Right lobe of liver (tissue), 6 donors: ENCODE results near the gene OTUD7B. TPM values are rescaled to one million over a fixed set of nuclear protein-coding genes. Genes with fewer than 3 reads are reported as not detected.
A peak's percentile ranks its signal among the peaks of the same experiment; 100 is the strongest.

Experiments used
- ATAC-seq, 4 donors: fragments of 200-7000 bp; cut with Tn5 transposase; one replicate each; pipeline ENCODE4 v1.9.1; 2020; ENCODE audit warnings: mild to moderate bottlenecking in 4 of 4, moderate library complexity in 4 of 4
- DNase-seq, 3 donors: peaks; one replicate each; pipeline ENCODE4 v3.0.0-alpha.2; 2020
- H3K27ac ChIP-seq, 3 donors: fragments of 200-600 bp; one replicate each; pipeline ENCODE4 v1.8.0; 2022
- H3K27me3 ChIP-seq, 2 donors: fragments of 200-600 bp; one replicate each; pipeline ENCODE4 v1.8.0; 2022
- H3K36me3 ChIP-seq, 4 donors: fragments of 200-600 bp; sonication (generic) in 1 of 4; one replicate each; pipeline versions ENCODE4 v1.5.1 to v1.8.0; 2017 to 2022; ENCODE audit warnings: control low read depth in 1 of 4
- H3K4me1 ChIP-seq, 4 donors: fragments of 200-600 bp; sonication (generic) in 1 of 4; one replicate each; pipeline versions ENCODE4 v1.5.1 to v1.8.0; 2017 to 2022; ENCODE audit warnings: control low read depth in 1 of 4
- H3K4me3 ChIP-seq, 3 donors: fragments of 200-600 bp; one replicate each; pipeline ENCODE4 v1.8.0; 2022
- H3K9me3 ChIP-seq, 4 donors: fragments of 200-600 bp; sonication (generic) in 1 of 4; one replicate each; pipeline versions ENCODE4 v1.5.1 to v1.8.0; 2017 to 2022; ENCODE audit warnings: control low read depth in 1 of 4
- POLR2A ChIP-seq: fragments of 450-650 bp; IDR thresholded peaks from one replicate; pipeline ENCODE4 v1.6.1; 2017; ENCODE audit warnings: antibody characterized with exemption, mild to moderate bottlenecking
- WGBS: methylation state at CpG from one replicate; pipeline ENCODE4 v1.1.6; 2018; ENCODE audit warnings: low coverage, low lambda C conversion rate; ENCODE audit not compliant: insufficient coverage; ENCODE audit errors: missing lambda C conversion rate; 5-methylcytosine and 5-hydroxymethylcytosine counted together
- intact Hi-C, 2 donors: fragments of 100-400 bp; cut with DNase I; formaldehyde crosslinking; loops; one replicate each; pipeline versions ENCODE4 v1.11.2 to v1.14.1; 2022
- total RNA-seq, 6 experiments: library from RNA; depleted of rRNA in 2 of 6; stranded (reverse); fragments of >200 nt in 2 of 6; fragmentation: NEBNext Ultra II Directional in 3 of 6; extraction: Animal tissue kit (Norgen Biotek cat#: 25700) in 3 of 6; gene quantifications; one replicate each; pipeline versions ENCODE4 v1.1.0 to v1.2.4, GENCODE V29; 2016 to 2023
- TF ChIP-seq, protein P1 (sequence below), 4 donors: fragments of 200-600 bp in 3 of 4; fragments of 450-650 bp in 1 of 4; IDR thresholded peaks; one replicate each; pipeline versions ENCODE4 v1.5.1 to v1.8.0; 2016 to 2022; ENCODE audit warnings: antibody characterized with exemption in 4 of 4, mild to moderate bottlenecking in 2 of 4
- donor health status: DM: no; HTN: yes; CAD: no.
- donor health status: DM: no; HTN: no; CAD: no.
- donor health status: DM: no; HTN: no; CAD: no.
- donor health status: DM: no; HTN: yes; CAD: no.
- donor health status: DM: no; HTN: yes; CAD: no.

The OTUD7B gene
- total RNA-seq, 6 experiments from 2014 or later, result 9.1 to 22.3 (median 16.8) TPM

DNA sequence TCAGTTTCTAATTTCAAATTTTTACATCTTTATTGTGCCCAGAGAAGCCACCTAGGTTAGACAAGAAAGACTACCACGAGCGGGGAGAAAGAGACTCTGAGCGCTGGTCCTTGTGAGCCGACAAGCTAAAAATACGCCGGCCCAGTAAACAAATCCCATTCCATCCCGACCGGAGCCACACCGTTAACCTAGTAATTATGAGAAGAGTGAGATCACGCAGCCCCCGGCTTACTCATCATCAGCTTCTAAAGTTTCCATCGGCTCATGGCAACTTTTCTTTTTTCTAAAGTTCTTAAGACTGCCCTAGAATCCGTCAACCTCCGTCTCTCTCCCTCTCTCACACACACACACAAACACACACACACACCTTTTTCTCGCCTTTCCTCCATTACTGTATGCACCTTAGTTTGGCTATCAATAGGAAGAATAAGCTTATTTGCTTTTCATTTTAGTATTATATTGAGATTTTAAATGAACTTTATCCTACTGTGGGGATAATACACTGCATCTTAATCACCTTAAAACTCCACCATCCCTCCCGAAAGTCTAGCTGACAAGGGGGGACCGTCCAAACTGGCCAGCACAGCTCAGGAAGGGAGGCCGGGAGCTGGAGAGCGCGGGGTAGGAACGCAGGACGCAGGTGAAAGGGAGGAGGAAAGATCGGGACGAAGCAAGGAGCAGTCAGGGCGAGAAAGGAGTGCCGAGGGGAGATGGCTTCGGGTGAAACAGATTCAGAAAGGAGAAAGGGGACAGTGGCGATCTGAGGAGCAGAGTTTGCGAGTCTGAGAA lies 728 bp downstream of the OTUD7B start:
- Histone ChIP-seq H3K4me3 (peak overlapping the region; percentile 74 to 91 (median 77)), H3K4me1 (peaks cover 0 to 20% (median 4%) of the 10 kb centered on the region in 4 donors), H3K27me3 (no peaks in the 10 kb centered on the region), H3K27ac (peak overlapping the region; percentile 95 to 97 (median 97)), H3K36me3 (peaks cover 0 to 5% (median 0%) of the 10 kb centered on the region in 4 donors), H3K9me3 (no peaks in the 10 kb centered on the region)
- intact Hi-C loops, result no loop called here
- TF ChIP-seq, protein P1, sequence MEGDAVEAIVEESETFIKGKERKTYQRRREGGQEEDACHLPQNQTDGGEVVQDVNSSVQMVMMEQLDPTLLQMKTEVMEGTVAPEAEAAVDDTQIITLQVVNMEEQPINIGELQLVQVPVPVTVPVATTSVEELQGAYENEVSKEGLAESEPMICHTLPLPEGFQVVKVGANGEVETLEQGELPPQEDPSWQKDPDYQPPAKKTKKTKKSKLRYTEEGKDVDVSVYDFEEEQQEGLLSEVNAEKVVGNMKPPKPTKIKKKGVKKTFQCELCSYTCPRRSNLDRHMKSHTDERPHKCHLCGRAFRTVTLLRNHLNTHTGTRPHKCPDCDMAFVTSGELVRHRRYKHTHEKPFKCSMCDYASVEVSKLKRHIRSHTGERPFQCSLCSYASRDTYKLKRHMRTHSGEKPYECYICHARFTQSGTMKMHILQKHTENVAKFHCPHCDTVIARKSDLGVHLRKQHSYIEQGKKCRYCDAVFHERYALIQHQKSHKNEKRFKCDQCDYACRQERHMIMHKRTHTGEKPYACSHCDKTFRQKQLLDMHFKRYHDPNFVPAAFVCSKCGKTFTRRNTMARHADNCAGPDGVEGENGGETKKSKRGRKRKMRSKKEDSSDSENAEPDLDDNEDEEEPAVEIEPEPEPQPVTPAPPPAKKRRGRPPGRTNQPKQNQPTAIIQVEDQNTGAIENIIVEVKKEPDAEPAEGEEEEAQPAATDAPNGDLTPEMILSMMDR (IDR thresholded peaks at IDR 0.05), result no peak
- no peak for TF ChIP-seq POLR2A
- DNase-seq (peak; percentile 53 to 60 (median 60)), ATAC-seq (peak; percentile 45 to 61 (median 50))
- under 1% methylated on average over 29 of the region's 29 CpGs for WGBS

DNA sequence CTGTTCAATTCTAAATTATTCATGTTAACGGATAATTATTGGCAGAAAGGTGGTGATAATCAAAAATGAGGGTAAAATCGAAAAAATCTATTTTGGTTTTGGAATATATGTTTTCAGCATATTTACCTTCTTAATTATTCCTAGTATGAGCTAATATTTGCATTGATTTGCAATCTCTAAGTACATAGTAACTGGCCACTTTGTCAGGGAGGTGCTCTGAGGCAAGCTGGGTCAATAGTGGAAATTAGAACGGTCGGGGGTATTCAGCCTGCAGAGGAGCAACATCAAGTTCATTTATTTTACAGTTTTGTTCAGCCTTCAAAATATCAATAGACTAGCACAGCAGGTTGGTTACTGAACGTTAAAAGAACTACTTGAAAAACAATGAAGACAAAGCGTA lies 1.8 kb downstream of the OTUD7B start:
- H3K4me3 ChIP-seq, result peak overlapping the region; percentile 74 to 91 (median 77)
- intact Hi-C loops, result no loop called here
- peak overlapping the region; percentile 95 to 97 (median 97) for H3K27ac ChIP-seq
- TF ChIP-seq POLR2A, result no peak
- TF ChIP-seq, protein P1 (IDR thresholded peaks at IDR 0.05), result no peak
- no peaks in the 10 kb centered on the region for H3K9me3 ChIP-seq
- H3K36me3 ChIP-seq, result peaks cover 0 to 10% (median 0%) of the 10 kb centered on the region in 4 donors
- H3K4me1 ChIP-seq, result peaks cover 0 to 20% (median 4%) of the 10 kb centered on the region in 4 donors
- peak in 3 of 4 donors; percentile 22 to 37 (median 32) for ATAC-seq
- no peak for DNase-seq
- no peaks in the 10 kb centered on the region for H3K27me3 ChIP-seq
- WGBS, result 21% methylated on average over 6 of the region's 6 CpGs

DNA sequence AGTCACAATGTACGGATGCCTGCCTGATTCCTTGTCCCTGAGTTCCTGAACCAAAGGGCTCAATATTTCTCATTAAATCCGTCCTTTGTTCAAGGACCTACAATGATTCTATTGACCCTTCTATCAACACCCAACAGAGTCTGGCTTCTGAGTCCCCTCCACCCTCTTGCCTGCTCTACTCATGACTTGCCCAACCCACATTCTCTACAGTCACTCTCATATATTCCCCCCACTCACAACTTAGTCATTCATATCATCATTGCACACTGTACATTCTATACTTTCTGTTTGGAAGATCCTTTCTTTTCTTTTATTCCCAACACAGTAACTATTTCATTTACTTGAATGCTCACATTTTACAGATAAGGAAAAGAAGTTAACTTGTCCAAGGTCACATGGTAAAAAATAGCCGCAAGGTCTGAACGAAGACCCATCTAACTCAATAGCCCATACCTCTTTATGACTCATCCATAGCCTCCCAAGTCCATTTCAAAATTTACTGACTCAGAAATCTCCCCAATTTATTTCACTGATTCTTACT lies 3.6 kb downstream of the OTUD7B start:
- intact Hi-C loops, result no loop called here
- Histone ChIP-seq H3K27ac (no peak overlapping the region), H3K9me3 (no peaks in the 10 kb centered on the region), H3K27me3 (no peaks in the 10 kb centered on the region), H3K4me3 (no peak overlapping the region), H3K36me3 (peaks cover 0 to 10% (median 0%) of the 10 kb centered on the region in 4 donors), H3K4me1 (peaks cover 0 to 20% (median 4%) of the 10 kb centered on the region in 4 donors)
- no peak for TF ChIP-seq POLR2A
- TF ChIP-seq, protein P1 (IDR thresholded peaks at IDR 0.05), result no peak
- 85% methylated on average over 4 of the region's 4 CpGs for WGBS
- DNase-seq (no peak), ATAC-seq (no peak)

DNA sequence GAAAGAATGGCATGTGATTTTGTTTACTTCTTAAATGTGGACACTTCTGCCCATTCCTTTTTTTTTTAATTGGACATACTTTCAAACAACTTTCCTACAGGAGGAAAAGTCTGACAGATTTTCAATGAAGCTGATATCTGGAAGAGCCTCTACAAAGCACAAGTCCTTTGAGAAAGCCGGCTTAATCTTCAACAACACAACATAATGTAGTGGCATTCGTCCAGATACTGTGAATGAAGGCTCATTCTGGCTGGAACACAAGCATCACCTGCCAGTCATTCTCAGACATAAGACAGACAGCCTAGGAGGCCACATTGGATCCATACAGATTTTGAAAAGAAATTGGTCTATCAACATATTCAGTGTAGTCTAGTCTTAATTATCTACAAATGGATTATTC lies 4.9 kb downstream of the OTUD7B start:
- intact Hi-C loops, result no loop called here

More for the DNA sequence above, 4.9 kb downstream of the OTUD7B start:
- H3K9me3 ChIP-seq, result no peaks in the 10 kb centered on the region
- TF ChIP-seq, protein P1 (IDR thresholded peaks at IDR 0.05), result no peak
- TF ChIP-seq POLR2A, result no peak
- peaks cover 0 to 15% (median 4%) of the 10 kb centered on the region in 4 donors for H3K4me1 ChIP-seq
- H3K4me3 ChIP-seq, result no peak overlapping the region
- WGBS, result 29% methylated on average over 2 of the region's 2 CpGs
- DNase-seq, result no peak
- no peaks in the 10 kb centered on the region for H3K27me3 ChIP-seq
- H3K36me3 ChIP-seq, result peaks cover 0 to 10% (median 0%) of the 10 kb centered on the region in 4 donors
- no peak overlapping the region for H3K27ac ChIP-seq
- no peak for ATAC-seq
